Loucy (cell line): ENCODE data around the gene XRCC4.

Source experiments
- H2AFZ ChIP-seq: fragments of 200-600 bp; sonication (generic); 2 replicates; pipeline ENCODE4 v1.6.0; 2016; ENCODE audit warnings: antibody characterized with exemption, mild to moderate bottlenecking, low read length, moderate library complexity
- H3F3A ChIP-seq: fragments of 200-600 bp; 2 replicates; pipeline ENCODE4 v1.6.0; 2016; ENCODE audit warnings: antibody characterized with exemption, low read depth, mild to moderate bottlenecking
- H3K27me3 ChIP-seq: fragments of 200-600 bp; sonication (generic); 2 replicates; pipeline ENCODE4 v1.6.1; 2014; ENCODE audit warnings: low read length, mild to moderate bottlenecking; ENCODE audit not compliant: insufficient read depth, poor library complexity, severe bottlenecking
- H3K36me3 ChIP-seq: fragments of 200-600 bp; sonication (generic); 2 replicates; pipeline ENCODE4 v1.6.1; 2016; ENCODE audit warnings: low read length; ENCODE audit not compliant: insufficient read depth
- H3K4me1 ChIP-seq: fragments of 200-600 bp; sonication (generic); 2 replicates; pipeline ENCODE4 v1.5.1; 2014; ENCODE audit warnings: low read length, mild to moderate bottlenecking; ENCODE audit not compliant: insufficient read depth, poor library complexity, severe bottlenecking
- H3K4me2 ChIP-seq: fragments of 200-600 bp; sonication (generic); 2 replicates; pipeline ENCODE4 v1.6.0; 2014; ENCODE audit warnings: antibody characterized with exemption, low read length, low read depth, mild to moderate bottlenecking; ENCODE audit not compliant: poor library complexity, severe bottlenecking
- H3K4me3 ChIP-seq: fragments of 200-600 bp; sonication (generic); 2 replicates; pipeline ENCODE4 v1.5.1; 2014; ENCODE audit warnings: low read length, mild to moderate bottlenecking, mixed read lengths; ENCODE audit not compliant: poor library complexity, severe bottlenecking
- H3K79me2 ChIP-seq: fragments of 200-600 bp; sonication (generic); 2 replicates; pipeline ENCODE4 v1.6.1; 2014; ENCODE audit warnings: low read length; ENCODE audit not compliant: insufficient read depth
- H3K9ac ChIP-seq: fragments of 200-600 bp; sonication (generic); 2 replicates; pipeline ENCODE4 v1.6.0; 2014; ENCODE audit warnings: mild to moderate bottlenecking, low read depth, low read length, moderate library complexity; ENCODE audit not compliant: poor library complexity, severe bottlenecking
- H3K9me2 ChIP-seq: fragments of 200-600 bp; sonication (generic); replicated peaks from 2 replicates; pipeline ENCODE4 v1.6.1; 2016; ENCODE audit warnings: low read depth, low read length, mixed read lengths
- H3K9me3 ChIP-seq: fragments of 200-600 bp; sonication (generic); 2 replicates; pipeline ENCODE4 v1.6.1; 2014; ENCODE audit warnings: mild to moderate bottlenecking, antibody characterized with exemption, low read length, low read depth; ENCODE audit not compliant: insufficient read depth
- H4K20me1 ChIP-seq: fragments of 200-600 bp; sonication (generic); 2 replicates; pipeline ENCODE4 v1.6.0; 2014; ENCODE audit warnings: antibody characterized with exemption, low read length, mild to moderate bottlenecking; ENCODE audit not compliant: insufficient read depth, poor library complexity, severe bottlenecking
- EZH2phosphoT487 ChIP-seq: fragments of 200-600 bp; IDR thresholded peaks from 2 replicates; pipeline ENCODE4 v1.6.1; 2018; ENCODE audit warnings: antibody characterized with exemption, mild to moderate bottlenecking, moderate library complexity, borderline replicate concordance
- TF ChIP-seq, protein P1 (sequence below): fragments of 200-600 bp; sonication (generic); conservative IDR thresholded peaks from 2 replicates; pipeline ENCODE4 v1.5.1; 2014; ENCODE audit warnings: mild to moderate bottlenecking, antibody characterized with exemption, low read length

XRCC4 gene

DNA sequence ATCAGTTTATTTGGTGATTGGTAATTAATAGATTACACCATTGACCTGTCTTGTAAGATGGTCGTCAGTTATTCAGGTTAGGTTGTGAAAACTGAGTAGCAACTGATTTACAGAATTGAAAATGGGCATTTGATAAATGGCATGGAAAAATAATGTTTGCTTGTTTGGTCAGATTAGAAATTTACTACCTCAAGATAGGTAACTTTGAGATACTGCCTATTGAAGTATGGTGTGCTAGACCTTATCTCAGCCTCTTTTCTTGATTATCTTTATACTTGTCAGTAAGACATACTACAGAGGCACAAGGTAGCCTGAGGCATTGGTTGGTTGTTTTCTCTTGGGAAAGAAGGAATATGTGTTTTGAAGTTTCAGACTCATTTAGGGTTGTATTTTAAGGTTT is 174.5 kb downstream of the XRCC4 start:
- no peaks in the 10 kb centered on the region for H3K9me3 ChIP-seq
- H3K4me2 ChIP-seq, result no peak overlapping the region
- H4K20me1 ChIP-seq, result no peaks in the 10 kb centered on the region
- H3K9me2 ChIP-seq, result no peaks in the 10 kb centered on the region
- H3K27me3 ChIP-seq, result no peaks in the 10 kb centered on the region
- no peaks in the 10 kb centered on the region for H3K36me3 ChIP-seq
- H3K79me2 ChIP-seq, result no peaks in the 10 kb centered on the region
- H3F3A ChIP-seq, result no peaks in the 10 kb centered on the region
- H3K9ac ChIP-seq, result no peak overlapping the region
- peaks cover 10% of the 10 kb centered on the region for H3K4me1 ChIP-seq
- no peak overlapping the region for H2AFZ ChIP-seq
- no peak overlapping the region for H3K4me3 ChIP-seq
- no peak for TF ChIP-seq EZH2phosphoT487
- TF ChIP-seq, protein P1, sequence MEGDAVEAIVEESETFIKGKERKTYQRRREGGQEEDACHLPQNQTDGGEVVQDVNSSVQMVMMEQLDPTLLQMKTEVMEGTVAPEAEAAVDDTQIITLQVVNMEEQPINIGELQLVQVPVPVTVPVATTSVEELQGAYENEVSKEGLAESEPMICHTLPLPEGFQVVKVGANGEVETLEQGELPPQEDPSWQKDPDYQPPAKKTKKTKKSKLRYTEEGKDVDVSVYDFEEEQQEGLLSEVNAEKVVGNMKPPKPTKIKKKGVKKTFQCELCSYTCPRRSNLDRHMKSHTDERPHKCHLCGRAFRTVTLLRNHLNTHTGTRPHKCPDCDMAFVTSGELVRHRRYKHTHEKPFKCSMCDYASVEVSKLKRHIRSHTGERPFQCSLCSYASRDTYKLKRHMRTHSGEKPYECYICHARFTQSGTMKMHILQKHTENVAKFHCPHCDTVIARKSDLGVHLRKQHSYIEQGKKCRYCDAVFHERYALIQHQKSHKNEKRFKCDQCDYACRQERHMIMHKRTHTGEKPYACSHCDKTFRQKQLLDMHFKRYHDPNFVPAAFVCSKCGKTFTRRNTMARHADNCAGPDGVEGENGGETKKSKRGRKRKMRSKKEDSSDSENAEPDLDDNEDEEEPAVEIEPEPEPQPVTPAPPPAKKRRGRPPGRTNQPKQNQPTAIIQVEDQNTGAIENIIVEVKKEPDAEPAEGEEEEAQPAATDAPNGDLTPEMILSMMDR, result no peak

DNA sequence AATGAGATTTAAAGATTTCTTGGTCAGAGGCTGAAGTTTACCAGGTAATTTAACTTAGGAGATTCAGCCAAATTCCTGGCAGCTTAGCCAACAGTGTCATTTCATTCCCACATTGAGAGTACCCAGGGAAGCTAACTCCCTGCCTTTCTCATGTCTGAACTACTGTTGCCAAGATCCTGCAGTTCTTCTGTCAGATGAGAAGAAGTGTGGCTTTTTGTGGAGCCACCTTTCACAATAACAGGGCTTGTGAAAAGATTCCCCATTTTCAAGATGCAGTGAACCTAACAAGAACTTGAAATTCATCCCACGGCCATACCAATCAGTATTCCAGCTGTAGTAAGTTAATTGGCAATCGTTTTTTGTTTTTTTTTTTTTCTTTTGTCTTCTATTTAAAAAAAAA is 176.4 kb downstream of the XRCC4 start:
- Histone ChIP-seq H3K27me3 (no peaks in the 10 kb centered on the region), H3K36me3 (no peaks in the 10 kb centered on the region), H3K4me3 (no peak overlapping the region), H3K9me2 (no peaks in the 10 kb centered on the region), H3K4me1 (peaks cover 9% of the 10 kb centered on the region), H2AFZ (no peak overlapping the region), H3K4me2 (no peak overlapping the region), H3K9ac (no peak overlapping the region), H4K20me1 (no peaks in the 10 kb centered on the region), H3F3A (no peaks in the 10 kb centered on the region), H3K9me3 (no peaks in the 10 kb centered on the region), H3K79me2 (no peaks in the 10 kb centered on the region)
- TF ChIP-seq EZH2phosphoT487, result no peak
- TF ChIP-seq, protein P1, result no peak

DNA sequence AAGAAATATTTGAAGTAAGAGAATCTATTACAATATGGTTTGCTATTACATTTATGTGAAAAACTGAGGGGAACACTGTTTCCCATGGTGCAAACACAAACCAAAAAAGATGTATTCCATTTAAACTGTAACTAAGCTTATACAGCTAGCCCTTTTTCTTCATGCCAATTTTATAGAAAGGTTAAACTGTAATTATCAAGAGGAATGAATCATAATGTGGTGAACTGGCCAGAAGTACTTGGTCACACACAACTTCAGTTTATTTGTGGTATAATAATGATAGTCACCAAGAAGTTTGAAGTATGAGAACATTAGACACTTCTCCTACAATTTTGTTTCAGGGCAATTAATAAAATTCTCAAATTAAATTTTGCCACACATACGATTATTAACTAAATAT is 177.9 kb downstream of the XRCC4 start:
- H4K20me1 ChIP-seq, result no peaks in the 10 kb centered on the region
- no peaks in the 10 kb centered on the region for H3K36me3 ChIP-seq
- H3K9me2 ChIP-seq, result no peaks in the 10 kb centered on the region
- no peak overlapping the region for H3K4me2 ChIP-seq
- no peak overlapping the region for H3K4me3 ChIP-seq
- H3K4me1 ChIP-seq, result peaks cover 9% of the 10 kb centered on the region
- no peaks in the 10 kb centered on the region for H3K27me3 ChIP-seq
- no peaks in the 10 kb centered on the region for H3K9me3 ChIP-seq
- H3K79me2 ChIP-seq, result no peaks in the 10 kb centered on the region
- H3K9ac ChIP-seq, result no peak overlapping the region
- no peak overlapping the region for H2AFZ ChIP-seq
- TF ChIP-seq, protein P1, result no peak
- no peak for TF ChIP-seq EZH2phosphoT487
- H3F3A ChIP-seq, result no peaks in the 10 kb centered on the region
